PC-3 (cell line): ENCODE results near the gene TRMT61A. TPM values are rescaled to one million over a fixed set of nuclear protein-coding genes. Genes with fewer than 3 reads are reported as not detected.

Experiments used
- ATAC-seq: fragments of 200-7000 bp; cut with Tn5 transposase; 2 replicates; pipeline ENCODE4 v1.9.1; 2020; ENCODE audit warnings: mild to moderate bottlenecking, moderate library complexity
- BruUV-seq: library from RNA; stranded (reverse); fragments of 400-500 nt; replicated peaks from 2 replicates; lab custom pipeline; 2021; lab: Mats Ljungman, UMichigan
- CTCF ChIA-PET: fragments of 300-600 bp; sonication (Branson Sonifier 250); formaldehyde crosslinking; loops from one replicate; lab custom pipeline; 2022; ENCODE audit warnings: antibody characterized with exemption; lab: Charles Lee
- POLR2A ChIA-PET: fragments of 300-600 bp; sonication (Branson Sonifier 250); formaldehyde crosslinking; loops from one replicate; lab custom pipeline; 2022; ENCODE audit warnings: antibody characterized with exemption; ENCODE audit not compliant: unreplicated experiment; lab: Charles Lee
- DNase-seq: peaks from one replicate; pipeline ENCODE4 v3.0.0-alpha.2; 2015
- H2AFZ ChIP-seq: fragments of 300-600 bp; sonication (generic); 2 replicates; pipeline ENCODE4 v1.6.0; 2016; ENCODE audit warnings: antibody characterized with exemption, low read length
- H3F3A ChIP-seq: fragments of 300-600 bp; sonication (generic); one replicate; pipeline ENCODE4 v1.6.0; 2017; ENCODE audit warnings: antibody characterized with exemption, low read length, control low read depth, mild to moderate bottlenecking; ENCODE audit not compliant: unreplicated experiment
- H3K27ac ChIP-seq: fragments of 300-600 bp; sonication (generic); 2 replicates; pipeline ENCODE4 v1.5.1; 2016; ENCODE audit warnings: mild to moderate bottlenecking, low read length
- H3K27me3 ChIP-seq: fragments of 300-600 bp; sonication (generic); 2 replicates; pipeline ENCODE4 v1.6.1; 2016; ENCODE audit warnings: low read length, mixed read lengths
- H3K36me3 ChIP-seq: fragments of 300-600 bp; sonication (generic); 2 replicates; pipeline ENCODE4 v1.6.1; 2016; ENCODE audit warnings: low read depth, mixed run types, low read length, mixed read lengths
- H3K4me1 ChIP-seq: fragments of 300-600 bp; sonication (generic); 2 replicates; pipeline ENCODE4 v1.5.1; 2016; ENCODE audit warnings: low read length; ENCODE audit not compliant: insufficient read depth
- H3K4me2 ChIP-seq: fragments of 300-600 bp; sonication (generic); 2 replicates; pipeline ENCODE4 v1.6.0; 2016; ENCODE audit warnings: low read length
- H3K4me3 ChIP-seq: fragments of 300-600 bp; sonication (generic); 2 replicates; pipeline ENCODE4 v1.5.1; 2016; ENCODE audit warnings: mild to moderate bottlenecking, low read length, mixed read lengths
- H3K79me2 ChIP-seq: fragments of 300-600 bp; sonication (generic); 2 replicates; pipeline ENCODE4 v1.6.1; 2017; ENCODE audit warnings: low read length, mixed read lengths
- H3K9ac ChIP-seq: fragments of 300-600 bp; sonication (generic); 2 replicates; pipeline ENCODE4 v1.6.0; 2016; ENCODE audit warnings: mild to moderate bottlenecking, low read length
- H3K9me2 ChIP-seq: fragments of 300-600 bp; sonication (generic); replicated peaks from 2 replicates; pipeline ENCODE4 v1.6.1; 2016; ENCODE audit warnings: mixed run types, low read length, mixed read lengths
- H3K9me3 ChIP-seq: fragments of 300-600 bp; sonication (generic); 2 replicates; pipeline ENCODE4 v1.6.1; 2016; ENCODE audit warnings: low read length, mixed read lengths
- H4K20me1 ChIP-seq: fragments of 300-600 bp; sonication (generic); 2 replicates; pipeline ENCODE4 v1.6.1; 2016; ENCODE audit warnings: low read length, mixed read lengths
- EZH2 ChIP-seq: fragments of 300-600 bp; sonication (generic); IDR thresholded peaks from one replicate; pipeline ENCODE4 v1.6.1; 2017; ENCODE audit warnings: antibody characterized with exemption, mild to moderate bottlenecking, low read length; ENCODE audit not compliant: unreplicated experiment
- EZH2phosphoT487 ChIP-seq: fragments of 300-600 bp; sonication (generic); IDR thresholded peaks from 2 replicates; pipeline ENCODE4 v1.6.1; 2018; ENCODE audit warnings: mild to moderate bottlenecking, antibody characterized with exemption, low read length, borderline replicate concordance
- intact Hi-C: fragments of 100-400 bp; cut with micrococcal nuclease; formaldehyde crosslinking; loops from 2 replicates; pipeline ENCODE4 v1.9.0; 2023
- total RNA-seq: library from RNA; depleted of rRNA; stranded (reverse); fragments of >200 nt; gene quantifications from 2 replicates; pipeline ENCODE4 v1.2.3, GENCODE V29; 2014
- TF ChIP-seq, protein P1 (sequence below): fragments of 300-600 bp; sonication (generic); conservative IDR thresholded peaks from 2 replicates; pipeline ENCODE4 v1.5.1; 2017; ENCODE audit warnings: antibody characterized with exemption, low read depth, mild to moderate bottlenecking, low read length

TRMT61A gene
- total RNA-seq, 1 experiment from 2014 or later = 51.2 TPM

DNA sequence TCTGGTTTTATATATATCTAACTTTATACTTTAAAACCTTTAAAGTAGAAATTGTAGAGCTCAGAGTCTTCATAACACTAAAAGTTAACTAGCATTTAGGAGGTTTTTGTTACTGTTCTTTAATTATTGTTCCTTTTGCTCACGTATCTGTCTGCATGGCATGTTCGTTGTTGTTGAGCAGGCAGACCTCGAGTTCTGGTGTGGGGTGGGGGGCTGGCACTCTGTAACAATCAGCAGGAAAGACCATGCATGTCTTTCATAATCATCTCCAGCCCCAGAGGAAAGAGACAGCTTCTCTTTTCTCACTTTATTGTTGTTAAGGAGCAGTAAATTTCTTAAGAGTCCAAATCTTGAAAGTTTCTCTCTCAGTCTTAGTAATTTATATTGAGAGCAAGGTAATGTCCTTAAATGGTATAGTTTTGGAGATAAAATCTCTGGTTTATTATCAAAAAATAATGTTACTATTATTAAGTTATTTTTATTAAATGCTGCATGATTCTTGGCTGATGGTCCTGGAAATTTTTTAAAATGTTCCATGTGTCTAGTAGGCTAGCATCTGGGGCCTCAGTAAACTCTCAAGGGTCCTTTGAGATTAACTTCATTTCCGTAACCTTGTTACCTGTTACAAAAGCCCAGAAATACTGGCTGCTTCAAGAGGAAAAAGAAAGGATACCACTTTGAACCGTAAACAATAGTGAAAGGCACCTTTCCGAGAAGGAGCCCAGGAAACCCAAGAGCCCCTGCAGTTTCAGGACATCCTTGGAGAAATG lies 36.7 kb upstream of the TRMT61A start:
- Histone ChIP-seq H3K9ac (no peak overlapping the region), H3K9me3 (no peaks in the 10 kb centered on the region), H3K4me1 (no peaks in the 10 kb centered on the region), H3K27me3 (no peaks in the 10 kb centered on the region), H3K4me3 (no peak overlapping the region), H3K9me2 (no peaks in the 10 kb centered on the region), H4K20me1 (no peaks in the 10 kb centered on the region), H2AFZ (no peak overlapping the region), H3K36me3 (peaks cover 42% of the 10 kb centered on the region), H3F3A (no peaks in the 10 kb centered on the region), H3K79me2 (no peaks in the 10 kb centered on the region), H3K27ac (no peak overlapping the region), H3K4me2 (no peak overlapping the region)
- ChIA-PET CTCF (no interaction called here), POLR2A (no interaction called here)
- TF ChIP-seq EZH2phosphoT487 = no peak
- no peak for TF ChIP-seq EZH2
- TF ChIP-seq, protein P1, sequence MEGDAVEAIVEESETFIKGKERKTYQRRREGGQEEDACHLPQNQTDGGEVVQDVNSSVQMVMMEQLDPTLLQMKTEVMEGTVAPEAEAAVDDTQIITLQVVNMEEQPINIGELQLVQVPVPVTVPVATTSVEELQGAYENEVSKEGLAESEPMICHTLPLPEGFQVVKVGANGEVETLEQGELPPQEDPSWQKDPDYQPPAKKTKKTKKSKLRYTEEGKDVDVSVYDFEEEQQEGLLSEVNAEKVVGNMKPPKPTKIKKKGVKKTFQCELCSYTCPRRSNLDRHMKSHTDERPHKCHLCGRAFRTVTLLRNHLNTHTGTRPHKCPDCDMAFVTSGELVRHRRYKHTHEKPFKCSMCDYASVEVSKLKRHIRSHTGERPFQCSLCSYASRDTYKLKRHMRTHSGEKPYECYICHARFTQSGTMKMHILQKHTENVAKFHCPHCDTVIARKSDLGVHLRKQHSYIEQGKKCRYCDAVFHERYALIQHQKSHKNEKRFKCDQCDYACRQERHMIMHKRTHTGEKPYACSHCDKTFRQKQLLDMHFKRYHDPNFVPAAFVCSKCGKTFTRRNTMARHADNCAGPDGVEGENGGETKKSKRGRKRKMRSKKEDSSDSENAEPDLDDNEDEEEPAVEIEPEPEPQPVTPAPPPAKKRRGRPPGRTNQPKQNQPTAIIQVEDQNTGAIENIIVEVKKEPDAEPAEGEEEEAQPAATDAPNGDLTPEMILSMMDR = no peak
- intact Hi-C loops = no loop called here
- no peak for DNase-seq
- BruUV-seq = no TSS peak
- no peak for ATAC-seq

DNA sequence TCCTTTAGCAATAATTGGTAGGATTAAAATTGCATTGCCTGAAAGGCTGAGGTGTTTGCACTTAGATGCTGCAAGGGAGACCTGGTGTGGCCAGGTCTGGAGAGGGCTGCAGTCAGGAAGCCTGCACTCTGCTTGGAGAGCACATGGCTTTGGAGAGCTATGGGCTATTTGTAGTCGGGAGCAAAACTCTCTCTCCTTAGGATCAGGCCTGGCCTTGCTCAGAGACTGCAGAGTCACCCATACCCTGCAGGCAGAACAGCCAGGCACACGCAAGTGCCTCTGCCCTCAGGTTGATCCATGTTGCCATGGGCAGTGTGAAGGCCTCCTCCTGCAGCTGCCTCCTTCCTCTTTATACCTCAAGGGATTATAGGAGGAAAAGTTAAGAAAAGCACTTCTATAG lies 33.1 kb upstream of the TRMT61A start:
- Histone ChIP-seq H3K9me3 (no peaks in the 10 kb centered on the region), H3K4me2 (no peak overlapping the region), H4K20me1 (no peaks in the 10 kb centered on the region), H3K9ac (no peak overlapping the region), H3K4me3 (no peak overlapping the region), H3K36me3 (peaks cover 37% of the 10 kb centered on the region), H3K4me1 (no peaks in the 10 kb centered on the region), H3K79me2 (no peaks in the 10 kb centered on the region), H2AFZ (no peak overlapping the region), H3K27me3 (no peaks in the 10 kb centered on the region), H3F3A (peaks cover 5% of the 10 kb centered on the region), H3K27ac (no peak overlapping the region), H3K9me2 (no peaks in the 10 kb centered on the region)
- POLR2A ChIA-PET = no interaction called here
- TF ChIP-seq, protein P1 = no peak
- TF ChIP-seq EZH2phosphoT487 (no peak), EZH2 (no peak)
- ATAC-seq = no peak; the same call in 1 of the 2 replicates
- intact Hi-C loops = no loop called here
- DNase-seq = no peak
- BruUV-seq = no TSS peak
- CTCF ChIA-PET = no interaction called here

DNA sequence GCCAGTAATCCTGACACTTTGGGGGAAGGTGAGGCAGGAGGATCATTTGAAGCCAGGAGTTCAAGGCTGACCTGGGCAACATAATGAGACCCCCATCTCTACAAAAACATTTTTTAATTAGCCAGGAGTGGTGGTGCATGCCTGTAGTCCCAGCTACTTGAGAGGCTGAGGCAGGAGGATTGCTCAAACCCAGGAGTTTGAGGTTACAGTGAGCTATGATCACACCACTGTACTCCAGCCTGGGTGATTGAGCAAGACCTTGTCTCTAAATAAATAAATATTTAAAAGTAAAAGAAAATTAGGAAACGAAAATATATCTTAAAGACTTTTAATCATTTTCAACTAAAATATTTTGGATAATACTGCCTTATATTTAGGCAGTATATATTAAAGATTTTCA lies 32.2 kb upstream of the TRMT61A start:
- Histone ChIP-seq H3F3A (peaks cover 5% of the 10 kb centered on the region), H3K9me3 (no peaks in the 10 kb centered on the region), H3K9me2 (no peaks in the 10 kb centered on the region), H3K4me3 (no peak overlapping the region), H3K27ac (no peak overlapping the region), H3K79me2 (no peaks in the 10 kb centered on the region), H3K4me1 (no peaks in the 10 kb centered on the region), H3K9ac (no peak overlapping the region), H4K20me1 (no peaks in the 10 kb centered on the region), H3K4me2 (no peak overlapping the region), H2AFZ (no peak overlapping the region), H3K27me3 (no peaks in the 10 kb centered on the region), H3K36me3 (peaks cover 38% of the 10 kb centered on the region)
- ATAC-seq (no peak), DNase-seq (no peak)
- ChIA-PET CTCF (no interaction called here), POLR2A (no interaction called here)
- intact Hi-C loops = no loop called here
- no TSS peak for BruUV-seq
- no peak for TF ChIP-seq EZH2phosphoT487
- TF ChIP-seq EZH2 = no peak
- TF ChIP-seq, protein P1 = no peak
